ENCODE measurements around the gene C16orf90.
"Not testable (repeated sequence)": the region's sequence is repeated elsewhere in the genome, so short reads cannot be mapped to it uniquely, and the experiment has no call there.

The C16orf90 gene

DNA sequence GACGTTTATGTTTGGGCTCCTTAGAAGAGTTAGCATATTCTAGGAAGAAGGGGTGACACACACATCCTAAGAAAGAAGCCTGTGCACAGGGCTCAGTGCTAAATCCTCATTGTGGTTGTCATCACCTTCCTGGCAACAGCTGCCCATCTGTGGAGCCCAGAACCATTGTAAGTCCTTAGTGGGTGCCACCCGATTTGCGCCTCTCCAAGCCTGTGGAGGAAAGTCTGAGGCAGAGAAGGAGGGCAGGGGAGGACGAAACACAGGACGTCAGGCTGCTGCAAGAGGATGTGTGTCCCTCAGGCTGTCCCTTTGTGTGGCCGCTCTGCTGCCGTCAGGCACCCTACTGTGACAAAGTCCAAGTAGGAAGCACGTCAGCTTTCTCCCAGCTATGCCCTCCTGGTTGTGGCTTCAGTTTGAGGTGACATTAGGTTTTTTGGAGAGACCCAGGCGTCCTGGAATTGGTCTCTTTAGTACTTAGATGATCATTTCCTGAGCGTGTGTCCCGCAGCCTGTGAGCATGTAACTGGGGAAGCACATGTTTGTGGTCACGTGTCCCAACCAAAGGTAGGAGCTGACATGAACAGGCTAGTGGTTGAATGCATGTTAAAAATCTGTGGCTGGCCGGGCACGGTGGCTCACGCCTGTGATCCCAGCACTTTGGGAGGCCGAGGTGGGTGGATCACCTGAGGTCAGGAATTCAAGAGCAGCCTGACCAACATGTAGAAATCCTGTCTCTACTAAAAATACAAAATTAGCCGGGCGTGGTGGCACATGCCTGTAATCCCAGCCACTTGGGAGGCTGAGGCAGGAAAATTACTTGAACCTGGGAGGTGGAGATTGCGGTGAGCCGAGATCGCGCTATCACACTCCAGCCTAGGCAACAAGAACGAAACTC lies 16.2 kb upstream of the C16orf90 start:
- no peak for DNase-seq (ENCODE audit: low spot score)

DNA sequence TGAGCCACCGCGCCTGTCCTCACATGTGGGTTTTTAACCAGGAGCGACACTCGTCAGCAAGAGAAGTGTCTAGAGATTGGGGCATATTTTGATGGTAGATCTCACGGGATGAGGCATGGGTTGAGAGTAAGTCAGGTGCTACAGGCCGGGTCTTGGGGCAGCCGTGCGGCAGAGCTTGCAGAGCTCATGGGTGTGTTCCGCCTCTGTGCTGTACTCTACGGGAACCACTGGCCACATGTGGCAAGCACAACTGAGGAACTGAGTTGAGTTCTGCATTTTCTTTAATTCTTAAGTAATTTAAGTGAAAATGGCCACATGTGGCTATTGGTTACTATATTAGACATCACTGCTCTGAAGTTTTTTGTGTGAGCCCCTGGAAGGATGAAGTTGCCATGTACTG lies 15.1 kb upstream of the C16orf90 start:
- DNase-seq (ENCODE audit: low spot score): no peak

DNA sequence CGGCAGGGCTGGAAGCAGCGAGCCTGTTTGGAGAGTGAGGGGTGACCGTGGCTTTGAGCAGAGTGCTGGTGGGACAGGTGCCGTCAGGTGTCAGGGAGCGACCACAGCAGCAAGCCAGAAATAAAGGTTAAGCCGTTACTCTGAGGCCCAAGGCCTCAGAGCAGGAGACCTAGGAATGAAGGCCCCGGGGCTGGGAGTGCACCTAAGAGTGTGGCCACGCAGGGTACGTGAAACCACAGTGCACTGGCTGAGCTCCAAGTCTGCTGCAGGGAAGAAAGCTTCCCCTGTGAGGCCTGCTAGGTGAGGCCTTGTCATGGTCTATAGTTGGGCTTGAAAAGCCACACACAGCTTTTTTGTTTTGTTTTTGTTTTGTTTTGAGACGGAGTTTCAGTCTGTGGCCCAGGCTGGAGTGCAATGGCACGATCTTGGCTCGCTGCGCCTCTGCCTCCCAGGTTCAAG lies 14.2 kb upstream of the C16orf90 start:
- DNase-seq (ENCODE audit: low spot score): no peak

DNA sequence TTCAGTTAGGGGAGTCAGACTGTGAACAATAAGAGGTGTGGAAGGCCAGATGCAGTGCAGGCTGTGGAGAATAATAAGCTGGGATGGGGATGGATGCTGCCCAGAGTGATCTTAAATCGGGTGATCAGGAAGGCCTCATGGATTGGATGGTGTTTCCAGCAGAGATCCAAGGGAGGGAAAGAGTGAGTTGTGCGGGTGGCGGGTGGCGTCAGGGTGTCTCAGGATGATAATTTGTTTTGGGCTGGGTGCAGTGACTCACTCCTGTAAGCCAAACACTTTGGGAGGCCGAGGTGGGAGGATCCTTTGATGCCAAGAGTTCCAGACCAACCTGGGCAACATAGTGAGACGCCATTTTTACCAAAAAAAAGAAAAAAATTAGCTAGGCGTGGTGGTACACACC lies 13.4 kb upstream of the C16orf90 start:
- no peak for DNase-seq (ENCODE audit: low spot score)

DNA sequence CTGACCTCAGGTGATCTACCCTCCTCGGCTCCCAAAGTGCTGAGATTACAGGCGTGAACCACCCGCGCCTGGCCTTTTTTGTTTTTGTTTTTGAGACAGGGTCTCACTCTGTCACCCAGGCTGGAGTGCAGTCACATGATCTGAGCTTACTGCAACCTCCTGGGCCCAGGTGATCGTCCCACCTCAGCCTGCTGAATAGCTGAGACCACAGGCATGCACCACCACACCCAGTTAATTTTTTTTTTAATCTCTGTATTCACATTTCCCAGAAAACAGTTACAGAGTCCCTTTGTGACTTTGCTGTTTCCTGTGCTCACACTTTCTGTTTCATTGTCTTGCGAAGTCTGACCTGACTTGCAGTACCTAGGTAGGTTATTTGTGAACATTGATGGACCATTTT lies 8.2 kb upstream of the C16orf90 start:
- DNase-seq (ENCODE audit: low spot score): no peak

DNA sequence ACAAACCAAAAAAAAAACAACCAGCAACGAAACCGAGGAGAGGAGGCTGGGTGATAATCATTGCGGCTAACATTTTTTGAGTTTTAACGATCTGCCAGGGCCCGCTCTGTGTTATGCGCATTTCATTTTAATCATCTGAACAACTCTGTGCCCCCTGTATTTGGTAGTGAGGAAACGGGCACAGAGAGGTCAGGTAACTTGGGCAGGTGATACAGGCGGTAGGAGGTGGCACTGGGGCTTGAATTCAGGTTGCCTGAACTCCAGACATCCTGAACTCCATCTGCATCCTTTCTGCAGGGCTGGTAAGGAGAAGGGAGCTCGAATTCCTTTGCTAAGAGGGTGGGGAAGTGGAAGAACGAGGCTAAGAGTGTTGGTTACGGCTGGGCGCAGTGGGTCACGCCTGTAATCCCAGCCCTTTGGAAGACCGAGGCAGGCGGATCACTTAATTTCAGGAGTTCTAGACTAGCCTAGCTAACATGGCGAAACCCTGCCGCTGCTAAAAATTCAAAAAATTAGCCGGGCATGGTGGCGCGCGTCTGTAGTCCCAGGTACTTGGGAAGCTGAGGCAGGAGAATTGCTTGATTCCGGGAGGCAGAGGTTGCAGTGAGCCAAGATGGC lies 6.6 kb upstream of the C16orf90 start:
- DNase-seq (ENCODE audit: low spot score): no peak

DNA sequence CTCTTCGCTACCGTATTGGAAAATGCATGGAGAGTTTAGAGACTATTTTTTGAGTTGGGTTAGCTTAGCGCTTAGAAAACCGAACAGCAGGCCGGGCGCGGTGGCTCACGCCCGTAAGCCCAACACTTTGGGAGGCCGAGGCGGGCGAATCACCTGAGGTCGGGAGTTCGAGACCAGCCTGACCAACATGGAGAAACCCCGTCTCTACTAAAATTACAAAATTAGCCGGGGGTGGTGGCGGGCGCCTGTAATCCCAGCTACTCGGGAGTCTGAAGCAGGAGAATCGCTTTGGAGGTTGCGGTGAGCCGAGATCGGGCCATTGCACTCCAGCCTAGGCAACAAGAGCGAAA lies 6.1 kb upstream of the C16orf90 start:
- not testable (repeated sequence) for DNase-seq (ENCODE audit: low spot score)

DNA sequence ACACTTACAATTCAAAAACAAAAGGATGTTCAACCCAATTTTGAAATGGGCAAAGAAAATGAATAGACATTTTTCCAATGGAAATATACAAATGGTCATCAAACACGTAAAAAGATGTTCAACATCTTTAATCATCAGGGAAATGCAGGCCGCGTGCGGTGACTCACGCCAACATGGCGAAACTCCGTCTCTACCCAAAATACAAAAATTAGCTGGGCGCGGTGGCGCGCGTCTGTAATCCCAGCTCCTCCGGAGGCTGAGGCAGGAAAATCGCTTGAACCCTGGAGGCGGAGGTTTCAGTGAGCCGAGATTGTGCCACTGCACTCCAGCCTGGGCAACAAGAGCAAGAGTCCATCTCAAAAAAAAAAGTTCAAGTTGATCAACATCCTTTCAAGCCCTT lies 3.7 kb upstream of the C16orf90 start:
- DNase-seq (ENCODE audit: low spot score): no peak

DNA sequence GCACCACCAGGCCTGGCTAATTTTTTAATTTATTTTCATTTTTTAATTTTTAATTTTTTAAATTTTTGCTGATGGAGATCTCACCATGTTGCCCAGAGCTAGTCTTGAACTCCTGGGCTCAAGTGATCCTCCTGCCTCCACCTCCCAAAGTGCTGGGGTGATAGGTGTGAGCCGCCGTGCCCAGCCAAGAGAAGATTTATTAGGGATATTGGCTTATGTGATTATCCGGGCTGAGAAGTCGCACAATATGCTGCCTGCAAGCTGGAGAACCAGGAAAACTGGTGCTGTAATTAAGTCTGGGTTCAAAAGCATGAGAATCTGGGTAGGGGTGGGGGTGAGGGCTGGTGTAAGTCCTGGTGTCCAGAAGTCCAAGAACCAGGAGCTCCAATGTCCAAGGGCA lies 2.5 kb upstream of the C16orf90 start:
- no peak for DNase-seq (ENCODE audit: low spot score)

DNA sequence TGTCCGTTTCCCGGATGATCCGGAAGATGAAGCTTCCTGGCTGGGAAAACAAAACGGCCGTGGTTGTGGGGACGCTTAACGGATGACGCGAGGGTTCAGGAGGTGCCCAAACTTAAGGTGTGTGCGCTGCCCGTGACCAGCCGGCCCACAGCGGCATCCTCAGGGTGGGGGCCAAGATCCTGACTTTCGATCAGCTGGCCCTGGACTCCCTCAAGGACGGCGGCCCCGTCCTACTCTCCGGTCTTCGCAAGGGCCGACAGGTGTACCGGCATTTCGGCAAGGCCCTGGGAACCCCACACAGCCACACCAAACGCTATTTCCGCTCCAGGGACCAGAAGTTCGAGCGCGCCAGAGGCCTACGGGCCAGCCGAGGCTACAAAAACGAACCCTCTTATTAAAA lies 1.1 kb upstream of the C16orf90 start:
- no peak for DNase-seq (ENCODE audit: low spot score)

DNA sequence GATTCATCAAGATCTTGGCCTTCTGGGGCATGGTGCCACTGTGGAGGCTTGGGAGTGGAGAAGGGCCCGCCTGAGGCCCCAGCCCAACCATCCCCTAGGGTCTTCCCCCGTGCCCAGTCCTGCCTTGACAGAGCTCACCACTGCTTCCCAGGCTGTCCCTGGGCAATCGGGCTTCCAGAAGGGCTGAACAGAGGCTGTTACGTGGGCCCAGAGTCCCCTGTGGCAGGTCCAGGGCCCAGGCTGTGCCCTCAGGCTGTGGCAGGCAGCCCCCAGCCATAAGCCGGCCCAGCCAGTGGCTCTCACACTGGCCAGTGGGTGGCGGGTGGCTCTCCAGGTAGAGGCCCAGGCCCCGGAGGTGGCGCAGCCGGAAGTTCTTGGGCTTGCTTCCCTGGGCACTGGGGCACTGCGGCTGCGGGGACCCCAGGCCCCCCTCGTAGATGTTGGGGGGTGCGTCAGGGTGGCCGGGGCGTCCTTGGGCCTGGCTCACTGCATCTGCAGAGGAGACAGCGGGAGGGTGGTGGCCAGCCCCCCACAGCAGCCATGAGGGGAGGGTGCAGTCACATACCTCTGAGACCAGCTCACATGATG lies 809 bp downstream of the C16orf90 start:
- no peak for DNase-seq (ENCODE audit: low spot score)

DNA sequence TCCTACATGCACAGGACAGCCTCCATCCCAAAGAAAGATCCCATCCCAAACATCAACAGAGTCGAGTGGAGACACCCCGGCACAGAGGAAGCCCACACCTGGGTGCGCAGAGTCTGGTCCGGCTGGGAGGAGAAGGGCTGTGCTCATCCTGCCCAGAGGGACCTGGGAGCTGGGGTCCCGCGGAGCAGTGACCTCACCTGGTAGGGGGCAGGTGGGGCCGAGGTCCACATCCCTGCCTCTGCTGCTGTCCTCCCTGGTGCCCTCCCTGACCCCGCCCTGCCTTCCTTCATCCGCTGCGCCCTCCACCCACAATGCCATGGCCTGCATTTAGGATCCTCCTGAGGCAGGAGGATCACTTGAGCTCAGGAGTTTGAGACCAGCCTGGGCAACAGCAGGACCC lies 2.9 kb downstream of the C16orf90 start:
- peak; percentile 7 for DNase-seq (ENCODE audit: low spot score)

DNA sequence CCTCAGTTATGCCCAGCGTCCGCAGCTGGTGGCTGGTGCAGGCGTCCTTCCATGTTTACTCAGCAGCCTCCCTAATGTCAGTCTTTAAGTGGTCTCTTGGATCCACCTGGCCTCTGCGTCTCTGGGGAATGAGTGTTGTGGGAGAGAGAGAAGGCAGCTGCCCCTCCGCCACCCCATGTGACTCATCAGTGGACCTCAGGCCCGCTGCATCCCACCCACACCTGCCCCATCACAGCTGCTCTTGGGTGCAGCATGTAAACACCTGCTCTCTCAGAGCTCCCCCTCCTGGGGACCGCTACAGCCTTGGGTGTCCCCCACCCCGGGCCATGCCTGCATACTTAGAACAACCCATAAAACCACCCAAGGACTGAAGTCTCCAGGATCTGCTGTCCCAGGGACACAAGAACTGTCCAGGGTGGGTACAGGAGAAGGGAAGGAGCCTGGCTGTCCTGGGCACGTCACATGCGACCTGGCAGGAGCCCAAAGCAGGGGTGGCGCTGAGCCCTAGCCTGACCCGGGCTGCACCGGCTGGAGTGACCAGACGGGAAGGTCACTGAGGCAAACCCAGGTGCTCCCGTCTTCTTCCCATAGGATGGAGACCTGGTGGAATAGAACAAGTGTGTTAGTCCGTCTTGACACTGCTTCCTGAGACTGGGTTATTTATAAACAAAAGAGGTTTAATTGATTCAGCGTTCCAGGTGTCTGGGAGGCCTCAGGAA lies 4.2 kb downstream of the C16orf90 start:
- DNase-seq (ENCODE audit: low spot score): peak; percentile 4

DNA sequence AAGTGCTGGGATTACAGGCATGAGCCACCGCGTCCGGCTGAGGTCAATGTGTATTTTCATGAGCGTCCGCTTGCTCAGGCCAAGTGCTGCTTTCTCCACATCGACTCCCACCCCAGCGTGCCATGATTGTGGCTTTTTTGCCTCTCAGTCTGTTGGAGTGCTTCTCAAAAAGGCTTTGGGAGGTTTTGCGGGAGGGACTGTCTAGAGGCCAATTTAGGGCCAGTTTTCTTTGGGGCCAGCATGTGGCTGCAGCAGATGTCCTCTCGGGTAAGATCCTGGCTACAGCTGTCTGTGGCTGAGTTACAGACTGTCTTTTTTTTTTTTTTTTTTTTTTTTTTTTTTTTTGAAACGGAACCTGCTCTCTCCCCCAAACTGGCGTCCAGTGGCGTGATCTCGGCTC lies 6.5 kb downstream of the C16orf90 start:
- DNase-seq (ENCODE audit: low spot score): no peak

DNA sequence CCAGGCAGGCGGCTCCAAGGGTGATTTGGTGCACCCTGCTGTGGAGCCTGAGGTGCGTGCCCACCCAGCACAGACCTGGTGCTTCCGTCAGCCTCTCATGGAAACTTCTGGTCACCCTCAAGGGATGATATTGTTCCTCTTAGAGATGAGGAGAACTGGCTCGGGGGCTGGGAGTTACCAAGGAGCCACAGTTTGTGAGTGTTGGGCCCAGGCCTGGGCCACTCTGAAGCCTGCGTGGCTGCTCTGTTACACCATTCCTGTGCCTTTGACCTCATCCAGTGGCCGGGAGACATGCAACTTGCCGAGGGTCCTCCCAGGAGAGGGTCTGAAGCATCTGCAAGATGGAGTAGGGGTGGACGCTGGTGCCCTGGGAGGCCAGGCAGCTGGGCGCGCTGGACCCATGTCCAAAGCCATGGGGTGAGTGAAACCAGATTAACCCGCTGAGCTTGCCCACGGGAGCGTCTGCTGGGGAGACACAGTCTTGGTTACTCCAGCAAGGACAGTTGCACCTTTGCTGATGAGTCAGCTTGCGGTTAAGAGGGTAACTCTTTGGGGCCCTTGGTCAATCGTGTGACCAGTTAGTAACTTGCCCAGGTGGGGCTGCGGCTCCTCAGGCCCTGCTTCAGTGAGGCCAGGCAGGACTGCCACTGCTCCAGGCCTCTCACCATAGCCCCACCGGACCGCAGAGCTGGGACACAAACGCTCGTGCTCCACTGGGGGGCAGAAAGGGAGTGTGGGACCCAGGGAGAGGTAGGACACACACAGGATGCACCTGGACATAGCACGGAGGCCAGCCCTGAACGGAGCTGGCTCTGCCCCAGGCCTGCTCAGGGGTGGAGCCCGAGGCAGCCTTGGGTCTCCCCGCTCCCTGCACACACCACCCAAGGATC lies 7.5 kb downstream of the C16orf90 start:
- DNase-seq (ENCODE audit: low spot score): no peak

DNA sequence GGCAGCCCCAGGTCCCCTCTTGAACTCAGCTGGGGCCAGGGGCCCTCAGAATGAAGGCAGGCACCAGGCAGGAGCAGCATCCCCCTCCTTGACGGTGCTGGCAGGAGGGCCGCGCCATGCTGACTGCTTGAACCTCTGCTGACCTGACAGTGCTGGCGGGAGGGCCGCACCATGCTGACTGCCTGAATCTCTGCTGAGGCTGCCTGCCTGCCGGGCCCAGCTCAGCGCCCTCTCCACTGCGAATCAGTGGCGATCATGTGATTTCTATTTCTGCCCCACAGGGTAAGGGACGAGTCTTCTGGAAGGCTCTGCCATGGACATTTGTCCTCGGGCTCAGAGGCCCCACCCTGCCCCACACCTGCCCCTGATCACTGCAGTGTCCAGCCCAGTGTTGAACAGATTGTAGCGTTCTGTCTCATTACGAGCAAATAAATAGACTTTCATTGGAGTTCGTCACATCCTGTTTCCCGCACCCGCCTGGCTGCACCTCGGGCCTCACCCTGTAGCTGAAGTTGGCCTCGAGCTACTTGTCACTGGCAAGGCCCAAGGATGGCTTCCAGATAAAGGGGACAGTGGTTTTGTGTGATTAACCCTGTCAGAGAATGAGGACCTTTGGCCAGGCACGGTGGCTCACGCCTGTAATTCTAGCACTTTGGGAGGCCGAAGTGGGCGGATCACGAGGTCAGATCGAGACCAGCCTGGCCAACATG lies 8.6 kb downstream of the C16orf90 start:
- no peak for DNase-seq (ENCODE audit: low spot score)

DNA sequence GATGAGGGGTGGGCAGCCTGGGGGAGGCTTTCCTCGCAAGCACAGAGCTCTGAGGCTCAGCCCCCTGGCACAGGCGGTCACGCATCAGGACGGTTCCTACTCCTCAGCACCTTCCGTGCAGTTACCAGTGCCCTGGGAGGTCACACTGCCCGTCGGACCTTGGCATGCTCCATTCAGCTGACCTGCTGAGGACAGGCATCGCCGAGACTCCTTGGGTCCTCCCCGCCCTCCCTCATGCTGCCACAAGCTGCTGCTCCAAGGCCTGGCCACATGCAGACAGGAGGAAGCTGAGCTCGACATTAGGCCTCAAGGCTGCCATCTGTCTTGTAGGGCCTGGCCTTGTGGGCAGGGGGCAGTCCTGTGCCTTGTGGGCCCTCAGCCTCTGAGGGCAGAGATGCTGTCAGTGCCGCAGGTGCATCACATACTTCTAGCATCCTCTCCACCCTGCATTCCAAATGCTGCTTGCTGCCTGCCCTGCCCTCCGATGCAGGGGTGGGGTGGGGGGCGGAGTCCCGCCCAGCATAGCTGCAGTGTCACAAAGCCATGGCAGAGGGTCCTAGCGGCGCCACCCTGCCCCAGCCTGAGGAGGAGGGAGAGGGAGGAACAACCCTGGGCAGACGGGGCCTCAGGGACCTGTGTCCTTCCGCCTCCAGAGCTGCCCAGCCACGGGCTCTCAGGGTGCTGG lies 9.3 kb downstream of the C16orf90 start:
- no peak for DNase-seq (ENCODE audit: low spot score)

DNA sequence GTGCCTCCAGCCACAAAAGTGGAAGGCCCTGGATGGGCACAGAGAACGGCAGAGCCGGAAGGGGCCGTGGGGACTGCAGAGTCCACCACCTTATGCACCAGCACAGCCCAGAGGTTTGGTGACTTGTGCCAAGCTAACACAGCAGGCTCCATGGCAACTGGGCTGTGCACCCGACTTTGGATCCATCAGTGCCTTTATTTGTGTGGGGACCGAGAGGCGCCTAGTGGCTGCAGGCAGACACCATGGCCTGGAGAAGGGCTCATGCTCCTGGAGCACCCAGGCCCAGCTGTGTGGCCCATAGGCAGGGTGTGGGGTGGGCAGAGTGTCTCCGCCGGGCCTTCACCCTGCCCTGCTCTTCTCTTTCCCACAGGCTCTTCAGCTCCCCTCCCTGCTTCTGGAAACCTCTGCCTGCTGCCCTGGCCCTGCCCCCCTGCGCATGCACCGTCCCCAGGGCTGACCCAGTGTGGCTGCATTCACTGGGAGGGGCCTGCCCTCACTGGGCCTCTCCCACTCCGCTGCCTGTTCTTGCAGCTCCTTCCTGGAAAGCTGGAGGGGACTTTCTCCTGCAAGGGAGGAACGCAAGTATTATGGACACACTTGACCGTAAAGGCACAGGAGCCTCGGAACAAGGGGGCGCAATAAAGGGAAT lies 10.1 kb downstream of the C16orf90 start:
- DNase-seq (ENCODE audit: low spot score): no peak

DNA sequence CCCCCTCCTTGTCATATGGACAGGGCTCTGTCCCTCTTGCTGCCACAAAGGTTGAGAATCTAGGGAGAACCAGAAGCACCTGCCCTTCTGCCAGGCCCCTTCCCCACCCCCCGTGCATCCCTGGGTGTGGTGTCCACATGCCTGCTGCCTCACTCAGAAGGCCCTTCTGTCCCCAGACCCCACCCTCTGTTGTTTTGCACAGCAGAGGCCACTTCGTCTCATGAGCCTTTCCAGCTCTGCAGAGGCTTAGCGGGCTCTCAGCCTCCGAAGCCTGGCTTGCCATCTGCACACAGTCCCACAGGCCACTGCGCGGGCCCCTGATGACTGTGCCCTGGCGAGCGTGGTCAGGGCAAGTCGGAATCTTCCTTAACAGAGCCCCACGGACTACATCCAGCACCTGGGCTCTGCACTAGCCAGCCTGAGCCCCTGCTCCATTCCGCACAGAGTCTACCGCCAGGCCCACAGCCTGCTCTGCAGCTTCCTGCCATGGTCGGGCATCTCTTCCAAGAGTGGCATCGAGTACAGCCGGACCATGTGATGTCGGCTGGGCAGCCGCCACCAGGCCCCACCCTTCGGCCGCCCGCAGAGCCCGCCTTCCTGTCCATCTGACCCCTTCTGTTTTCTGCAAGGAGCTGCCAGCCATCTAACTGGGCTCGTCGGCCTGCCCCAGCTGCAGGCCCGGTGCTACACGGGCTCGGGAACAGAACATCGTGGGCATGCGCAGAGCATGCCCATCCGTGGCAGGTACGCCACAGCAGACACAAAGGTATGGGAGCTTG lies 10.8 kb downstream of the C16orf90 start:
- DNase-seq (ENCODE audit: low spot score): no peak

All from GM03348 (cell line).